ENCODE results near the gene ZNF142.
A peak's percentile ranks its signal among the peaks of the same experiment; 100 is the strongest.

ZNF142 gene, protein sequence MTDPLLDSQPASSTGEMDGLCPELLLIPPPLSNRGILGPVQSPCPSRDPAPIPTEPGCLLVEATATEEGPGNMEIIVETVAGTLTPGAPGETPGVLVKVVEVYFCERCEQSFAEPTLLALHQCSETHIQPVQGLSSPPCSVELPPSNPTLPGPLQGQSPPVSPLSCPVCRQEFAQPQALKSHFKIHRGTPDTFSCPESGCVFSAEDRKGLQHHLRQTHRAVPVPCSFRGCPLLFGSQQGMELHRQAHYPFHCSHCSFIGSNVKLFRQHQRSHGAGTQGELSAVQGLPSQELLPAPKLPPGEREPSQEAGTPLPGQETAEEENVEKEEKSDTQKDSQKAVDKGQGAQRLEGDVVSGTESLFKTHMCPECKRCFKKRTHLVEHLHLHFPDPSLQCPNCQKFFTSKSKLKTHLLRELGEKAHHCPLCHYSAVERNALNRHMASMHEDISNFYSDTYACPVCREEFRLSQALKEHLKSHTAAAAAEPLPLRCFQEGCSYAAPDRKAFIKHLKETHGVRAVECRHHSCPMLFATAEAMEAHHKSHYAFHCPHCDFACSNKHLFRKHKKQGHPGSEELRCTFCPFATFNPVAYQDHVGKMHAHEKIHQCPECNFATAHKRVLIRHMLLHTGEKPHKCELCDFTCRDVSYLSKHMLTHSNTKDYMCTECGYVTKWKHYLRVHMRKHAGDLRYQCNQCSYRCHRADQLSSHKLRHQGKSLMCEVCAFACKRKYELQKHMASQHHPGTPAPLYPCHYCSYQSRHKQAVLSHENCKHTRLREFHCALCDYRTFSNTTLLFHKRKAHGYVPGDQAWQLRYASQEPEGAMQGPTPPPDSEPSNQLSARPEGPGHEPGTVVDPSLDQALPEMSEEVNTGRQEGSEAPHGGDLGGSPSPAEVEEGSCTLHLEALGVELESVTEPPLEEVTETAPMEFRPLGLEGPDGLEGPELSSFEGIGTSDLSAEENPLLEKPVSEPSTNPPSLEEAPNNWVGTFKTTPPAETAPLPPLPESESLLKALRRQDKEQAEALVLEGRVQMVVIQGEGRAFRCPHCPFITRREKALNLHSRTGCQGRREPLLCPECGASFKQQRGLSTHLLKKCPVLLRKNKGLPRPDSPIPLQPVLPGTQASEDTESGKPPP (N-terminal part only)

DNA sequence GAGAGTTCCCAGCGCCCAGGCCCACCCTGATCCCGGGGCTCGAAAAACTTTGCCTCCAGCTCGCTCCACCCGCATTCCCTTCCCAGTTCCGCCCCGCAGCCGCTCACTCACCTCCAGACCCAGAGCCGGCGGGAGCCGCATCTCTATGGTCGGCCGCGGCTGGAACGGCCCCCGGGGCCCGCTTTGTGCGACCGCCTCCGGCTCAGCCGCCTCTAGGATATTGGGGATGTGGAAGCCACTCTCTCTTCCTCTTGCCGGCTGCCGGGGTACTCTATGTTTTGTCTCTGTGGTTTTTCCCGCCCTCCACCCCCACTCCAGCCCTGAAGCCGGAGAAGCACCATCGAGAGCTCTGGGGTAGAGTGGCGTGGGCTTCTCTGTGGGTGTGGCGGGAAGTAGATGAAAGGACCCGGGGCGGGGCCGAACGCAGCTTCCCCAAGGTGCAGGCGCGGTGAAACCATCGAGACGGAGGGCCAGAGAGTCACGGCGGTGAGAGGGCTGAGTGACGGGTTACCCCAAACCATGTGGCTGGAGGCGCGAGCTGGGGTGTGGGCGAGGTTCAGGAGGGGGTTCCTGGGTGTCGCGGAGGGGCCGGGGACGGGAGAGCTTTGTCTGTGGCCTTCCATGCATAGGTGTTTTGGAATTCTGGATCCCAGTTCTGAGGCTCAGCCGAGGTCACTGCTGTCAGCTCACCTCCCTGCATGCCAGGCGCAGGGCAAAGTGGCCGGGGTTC lies at the start of gene ZNF142, which contains the start of gene BCS1L:
TSS of gene ZNF142 (minus strand) at position 366 of the 730 bp plus-strand sequence. CDS start 3,194 bp downstream, outside the sequence.
TSS of gene BCS1L (plus strand) at position 426 of the 730 bp plus-strand sequence. CDS start 1,305 bp downstream, outside the sequence.
- in situ Hi-C loops (cut with HindIII; ENCODE audit: low sequenced_read_pairs), result no loop called here
- TF ChIP-seq, protein P1, sequence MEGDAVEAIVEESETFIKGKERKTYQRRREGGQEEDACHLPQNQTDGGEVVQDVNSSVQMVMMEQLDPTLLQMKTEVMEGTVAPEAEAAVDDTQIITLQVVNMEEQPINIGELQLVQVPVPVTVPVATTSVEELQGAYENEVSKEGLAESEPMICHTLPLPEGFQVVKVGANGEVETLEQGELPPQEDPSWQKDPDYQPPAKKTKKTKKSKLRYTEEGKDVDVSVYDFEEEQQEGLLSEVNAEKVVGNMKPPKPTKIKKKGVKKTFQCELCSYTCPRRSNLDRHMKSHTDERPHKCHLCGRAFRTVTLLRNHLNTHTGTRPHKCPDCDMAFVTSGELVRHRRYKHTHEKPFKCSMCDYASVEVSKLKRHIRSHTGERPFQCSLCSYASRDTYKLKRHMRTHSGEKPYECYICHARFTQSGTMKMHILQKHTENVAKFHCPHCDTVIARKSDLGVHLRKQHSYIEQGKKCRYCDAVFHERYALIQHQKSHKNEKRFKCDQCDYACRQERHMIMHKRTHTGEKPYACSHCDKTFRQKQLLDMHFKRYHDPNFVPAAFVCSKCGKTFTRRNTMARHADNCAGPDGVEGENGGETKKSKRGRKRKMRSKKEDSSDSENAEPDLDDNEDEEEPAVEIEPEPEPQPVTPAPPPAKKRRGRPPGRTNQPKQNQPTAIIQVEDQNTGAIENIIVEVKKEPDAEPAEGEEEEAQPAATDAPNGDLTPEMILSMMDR (IDR thresholded peaks at IDR 0.05; ENCODE audit: low read depth, low read length), result no peak
- DNase-seq (ENCODE audit: low read depth, low spot score), result peak; percentile 90
- H3K4me3 ChIP-seq (ENCODE audit: low read depth, low read length), result peak within 1 kb of the TSS; percentile 84

DNA sequence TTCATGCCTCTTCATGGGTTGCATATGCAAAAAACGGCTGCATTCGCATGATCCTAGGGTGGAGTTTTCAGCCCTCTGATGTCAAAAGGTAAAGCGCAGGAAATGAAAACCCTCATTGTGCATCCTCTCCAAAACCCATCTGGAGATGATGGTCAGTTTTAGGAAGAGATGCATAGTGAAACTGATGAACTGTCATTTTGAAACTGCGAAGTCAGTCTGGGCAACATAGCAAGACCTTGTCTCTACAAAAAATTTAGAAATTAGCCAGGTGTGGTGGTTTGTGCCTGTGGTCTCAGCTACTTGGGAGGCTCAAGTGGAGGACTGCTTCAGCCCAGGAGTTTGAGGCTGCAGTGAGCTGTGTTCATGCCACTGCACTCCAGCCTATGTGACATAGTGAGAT lies 48.7 kb upstream of the ZNF142 start:
- in situ Hi-C loops (cut with HindIII; ENCODE audit: low sequenced_read_pairs), result no loop called here
- no peak overlapping the region for H3K4me3 ChIP-seq (ENCODE audit: low read depth, low read length)
- no peak for DNase-seq (ENCODE audit: low read depth, low spot score)
- TF ChIP-seq, protein P1 (IDR thresholded peaks at IDR 0.05; ENCODE audit: low read depth, low read length), result no peak

DNA sequence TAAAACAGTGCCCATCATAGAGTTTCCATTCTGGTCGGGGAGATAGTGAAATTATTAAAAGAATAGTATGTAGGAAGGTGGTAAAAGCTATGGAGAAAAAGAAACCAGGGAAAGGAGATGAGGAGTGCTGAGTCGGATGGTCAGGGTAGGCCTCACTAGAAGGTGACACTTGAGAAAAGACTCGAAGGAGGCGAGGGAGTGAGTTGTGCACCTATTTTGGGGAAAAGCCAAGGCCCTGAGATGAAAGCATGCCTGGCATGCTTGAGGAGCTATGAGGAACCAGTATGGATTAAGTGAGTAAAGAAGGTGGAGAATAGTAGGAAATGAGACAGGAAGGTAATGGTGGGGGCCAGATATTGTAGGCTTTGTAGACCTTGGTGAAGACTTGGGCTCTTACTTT lies 43.9 kb upstream of the ZNF142 start:
- H3K4me3 ChIP-seq (ENCODE audit: low read depth, low read length), result no peak overlapping the region
- TF ChIP-seq, protein P1 (IDR thresholded peaks at IDR 0.05; ENCODE audit: low read depth, low read length), result no peak
- no peak for DNase-seq (ENCODE audit: low read depth, low spot score)
- in situ Hi-C loops (cut with HindIII; ENCODE audit: low sequenced_read_pairs), result no loop called here

DNA sequence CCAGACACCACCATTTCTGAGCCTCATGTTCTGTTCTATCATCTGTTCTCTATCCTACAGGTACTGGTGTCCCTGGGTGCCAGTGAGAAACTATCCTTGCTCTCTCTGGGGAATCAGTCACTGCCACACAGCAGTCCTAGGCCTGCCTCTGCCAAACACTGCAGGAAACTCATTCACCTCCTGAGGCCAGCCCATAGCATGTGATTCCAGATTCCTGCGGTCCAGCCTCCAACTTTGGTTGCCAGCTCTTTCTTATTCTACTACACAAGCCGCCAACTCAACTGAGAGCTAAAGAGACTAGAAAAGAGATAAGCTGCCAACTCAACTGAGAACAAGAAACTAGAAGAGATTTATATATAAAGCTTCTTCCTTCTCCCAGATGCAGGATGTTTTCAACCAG lies 42.4 kb upstream of the ZNF142 start:
- peak; percentile 61 for DNase-seq (ENCODE audit: low read depth, low spot score)
- H3K4me3 ChIP-seq (ENCODE audit: low read depth, low read length), result no peak overlapping the region
- TF ChIP-seq, protein P1 (IDR thresholded peaks at IDR 0.05; ENCODE audit: low read depth, low read length), result no peak
- in situ Hi-C loops (cut with HindIII; ENCODE audit: low sequenced_read_pairs), result no loop called here

DNA sequence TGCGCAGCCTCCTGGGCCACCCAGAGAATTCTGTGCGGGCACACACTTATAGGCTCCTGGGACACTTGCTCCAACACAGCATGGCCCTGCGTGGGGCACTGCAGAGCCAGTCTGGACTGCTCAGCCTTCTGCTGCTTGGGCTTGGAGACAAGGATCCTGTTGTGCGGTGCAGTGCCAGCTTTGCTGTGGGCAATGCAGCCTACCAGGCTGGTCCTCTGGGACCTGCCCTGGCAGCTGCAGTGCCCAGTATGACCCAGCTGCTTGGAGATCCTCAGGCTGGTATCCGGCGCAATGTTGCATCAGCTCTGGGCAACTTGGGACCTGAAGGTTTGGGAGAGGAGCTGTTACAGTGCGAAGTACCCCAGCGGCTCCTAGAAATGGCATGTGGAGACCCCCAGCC lies 39.5 kb upstream of the ZNF142 start:
- no peak overlapping the region for H3K4me3 ChIP-seq (ENCODE audit: low read depth, low read length)
- in situ Hi-C loops (cut with HindIII; ENCODE audit: low sequenced_read_pairs), result no loop called here
- TF ChIP-seq, protein P1 (IDR thresholded peaks at IDR 0.05; ENCODE audit: low read depth, low read length), result no peak
- no peak for DNase-seq (ENCODE audit: low read depth, low spot score)

Measured in astrocyte of the spinal cord (primary cell).